ENCODE measurements around the gene LETM1. TPM values are rescaled to one million over a fixed set of nuclear protein-coding genes. Genes with fewer than 3 reads are reported as not detected.

Gene LETM1
- total RNA-seq, 1 experiment from 2014 or later = 86.3 TPM

GRCh38 chr4:1770245-1770644 is 85.7 kb downstream of the LETM1 start:
- BruUV-seq (replicated peaks) = no TSS peak
- Histone ChIP-seq H4K20me1 (ENCODE audit: low read length) (no peaks in the 10 kb centered on the region), H3K9ac (ENCODE audit: low read length) (no peak overlapping the region), H3K79me2 (ENCODE audit: low read length) (no peaks in the 10 kb centered on the region), H3K36me3 (ENCODE audit: low read depth, low read length) (no peaks in the 10 kb centered on the region), H3K9me2 (replicated peaks; ENCODE audit: low read length) (no peaks in the 10 kb centered on the region), H3K4me3 (ENCODE audit: low read length) (no peak overlapping the region), H3F3A (ENCODE audit: low read length, unreplicated experiment) (no peaks in the 10 kb centered on the region), H2AFZ (ENCODE audit: low read length) (no peak overlapping the region), H3K9me3 (ENCODE audit: low read length) (no peaks in the 10 kb centered on the region), H3K4me1 (ENCODE audit: insufficient read depth, low read length) (no peaks in the 10 kb centered on the region), H3K27ac (ENCODE audit: low read length) (no peak overlapping the region), H3K27me3 (ENCODE audit: low read length) (no peaks in the 10 kb centered on the region), H3K4me2 (ENCODE audit: low read length) (no peak overlapping the region)
- DNase-seq (no peak), ATAC-seq (no peak)
- intact Hi-C loops (cut with micrococcal nuclease) = no loop called here
- ChIA-PET POLR2A (ENCODE audit: unreplicated experiment) (no interaction called here), CTCF (no interaction called here)
- TF ChIP-seq EZH2 (IDR thresholded peaks at IDR 0.05; ENCODE audit: low read length, unreplicated experiment) (no peak), EZH2phosphoT487 (IDR thresholded peaks at IDR 0.05; ENCODE audit: borderline replicate concordance, low read length) (no peak)
- TF ChIP-seq, protein P1, sequence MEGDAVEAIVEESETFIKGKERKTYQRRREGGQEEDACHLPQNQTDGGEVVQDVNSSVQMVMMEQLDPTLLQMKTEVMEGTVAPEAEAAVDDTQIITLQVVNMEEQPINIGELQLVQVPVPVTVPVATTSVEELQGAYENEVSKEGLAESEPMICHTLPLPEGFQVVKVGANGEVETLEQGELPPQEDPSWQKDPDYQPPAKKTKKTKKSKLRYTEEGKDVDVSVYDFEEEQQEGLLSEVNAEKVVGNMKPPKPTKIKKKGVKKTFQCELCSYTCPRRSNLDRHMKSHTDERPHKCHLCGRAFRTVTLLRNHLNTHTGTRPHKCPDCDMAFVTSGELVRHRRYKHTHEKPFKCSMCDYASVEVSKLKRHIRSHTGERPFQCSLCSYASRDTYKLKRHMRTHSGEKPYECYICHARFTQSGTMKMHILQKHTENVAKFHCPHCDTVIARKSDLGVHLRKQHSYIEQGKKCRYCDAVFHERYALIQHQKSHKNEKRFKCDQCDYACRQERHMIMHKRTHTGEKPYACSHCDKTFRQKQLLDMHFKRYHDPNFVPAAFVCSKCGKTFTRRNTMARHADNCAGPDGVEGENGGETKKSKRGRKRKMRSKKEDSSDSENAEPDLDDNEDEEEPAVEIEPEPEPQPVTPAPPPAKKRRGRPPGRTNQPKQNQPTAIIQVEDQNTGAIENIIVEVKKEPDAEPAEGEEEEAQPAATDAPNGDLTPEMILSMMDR (conservative IDR thresholded peaks at IDR 0.05; ENCODE audit: low read depth, low read length) = no peak

GRCh38 chr4:1769692-1770091 is 86.3 kb downstream of the LETM1 start:
- Histone ChIP-seq H3K27me3 (ENCODE audit: low read length) (no peaks in the 10 kb centered on the region), H3K9me2 (replicated peaks; ENCODE audit: low read length) (no peaks in the 10 kb centered on the region), H3K9me3 (ENCODE audit: low read length) (no peaks in the 10 kb centered on the region), H3K36me3 (ENCODE audit: low read depth, low read length) (no peaks in the 10 kb centered on the region), H3K27ac (ENCODE audit: low read length) (no peak overlapping the region), H3K4me2 (ENCODE audit: low read length) (no peak overlapping the region), H3K79me2 (ENCODE audit: low read length) (no peaks in the 10 kb centered on the region), H2AFZ (ENCODE audit: low read length) (no peak overlapping the region), H3K4me3 (ENCODE audit: low read length) (no peak overlapping the region), H4K20me1 (ENCODE audit: low read length) (no peaks in the 10 kb centered on the region), H3K4me1 (ENCODE audit: insufficient read depth, low read length) (no peaks in the 10 kb centered on the region), H3F3A (ENCODE audit: low read length, unreplicated experiment) (no peaks in the 10 kb centered on the region), H3K9ac (ENCODE audit: low read length) (no peak overlapping the region)
- no peak for DNase-seq
- intact Hi-C loops (cut with micrococcal nuclease) = no loop called here
- CTCF ChIA-PET = no interaction called here
- TF ChIP-seq EZH2 (IDR thresholded peaks at IDR 0.05; ENCODE audit: low read length, unreplicated experiment) (no peak), EZH2phosphoT487 (IDR thresholded peaks at IDR 0.05; ENCODE audit: borderline replicate concordance, low read length) (no peak)
- TF ChIP-seq, protein P1 (conservative IDR thresholded peaks at IDR 0.05; ENCODE audit: low read depth, low read length) = no peak
- POLR2A ChIA-PET (ENCODE audit: unreplicated experiment) = no interaction called here
- no TSS peak for BruUV-seq (replicated peaks)
- no peak for ATAC-seq

- CTCF ChIA-PET = interaction anchor here (0.6 to 1.0 kb wide), 3 partner anchors 23 to 180 kb away, joined by 5 to 9 read pairs (median 6); no protein-coding TSS in a partner anchor
- H4K20me1 ChIP-seq (ENCODE audit: low read length) = no peaks in the 10 kb centered on the region
- no peak overlapping the region for H3K9ac ChIP-seq (ENCODE audit: low read length)
- H3K4me2 ChIP-seq (ENCODE audit: low read length) = no peak overlapping the region
- H3K4me1 ChIP-seq (ENCODE audit: insufficient read depth, low read length) = no peaks in the 10 kb centered on the region
- no peaks in the 10 kb centered on the region for H3K9me2 ChIP-seq (replicated peaks; ENCODE audit: low read length)
- H3K79me2 ChIP-seq (ENCODE audit: low read length) = no peaks in the 10 kb centered on the region
- intact Hi-C loops (cut with micrococcal nuclease) = no loop called here
- H3K27ac ChIP-seq (ENCODE audit: low read length) = no peak overlapping the region
- no peaks in the 10 kb centered on the region for H3K27me3 ChIP-seq (ENCODE audit: low read length)
- H3K36me3 ChIP-seq (ENCODE audit: low read depth, low read length) = no peaks in the 10 kb centered on the region
- H2AFZ ChIP-seq (ENCODE audit: low read length) = no peak overlapping the region
- DNase-seq = no peak
- no TSS peak for BruUV-seq (replicated peaks)
- TF ChIP-seq, protein P1 (conservative IDR thresholded peaks at IDR 0.05; ENCODE audit: low read depth, low read length) = no peak
- TF ChIP-seq EZH2phosphoT487 (IDR thresholded peaks at IDR 0.05; ENCODE audit: borderline replicate concordance, low read length) = no peak
- no peak for TF ChIP-seq EZH2 (IDR thresholded peaks at IDR 0.05; ENCODE audit: low read length, unreplicated experiment)
- H3F3A ChIP-seq (ENCODE audit: low read length, unreplicated experiment) = no peaks in the 10 kb centered on the region
- POLR2A ChIA-PET (ENCODE audit: unreplicated experiment) = no interaction called here
- no peak for ATAC-seq
- H3K9me3 ChIP-seq (ENCODE audit: low read length) = no peaks in the 10 kb centered on the region
- no peak overlapping the region for H3K4me3 ChIP-seq (ENCODE audit: low read length)
These were observed 87.5 kb downstream of the LETM1 start for GRCh38 chr4:1768367-1769034.
